Hepatocyte (in vitro differentiated cells): Measurements from ENCODE around the gene BUD23.

ENCODE experiments used
- CTCF ChIP-seq: fragments of 200-600 bp; sonication (generic); IDR thresholded peaks from 2 replicates; pipeline ENCODE4 v1.5.1; 2016; ENCODE audit warnings: antibody characterized with exemption, mild to moderate bottlenecking; ENCODE audit not compliant: poor library complexity
- EZH2 ChIP-seq: fragments of 200-600 bp; sonication (generic); IDR thresholded peaks from 2 replicates; pipeline ENCODE4 v1.6.1; 2016; ENCODE audit warnings: antibody characterized with exemption, mild to moderate bottlenecking, borderline replicate concordance
- EZH2phosphoT487 ChIP-seq: fragments of 200-600 bp; sonication (generic); IDR thresholded peaks from one replicate; pipeline ENCODE4 v1.6.1; 2018; ENCODE audit warnings: antibody characterized with exemption, mild to moderate bottlenecking, low read depth, moderate library complexity; ENCODE audit not compliant: unreplicated experiment, severe bottlenecking

DNA sequence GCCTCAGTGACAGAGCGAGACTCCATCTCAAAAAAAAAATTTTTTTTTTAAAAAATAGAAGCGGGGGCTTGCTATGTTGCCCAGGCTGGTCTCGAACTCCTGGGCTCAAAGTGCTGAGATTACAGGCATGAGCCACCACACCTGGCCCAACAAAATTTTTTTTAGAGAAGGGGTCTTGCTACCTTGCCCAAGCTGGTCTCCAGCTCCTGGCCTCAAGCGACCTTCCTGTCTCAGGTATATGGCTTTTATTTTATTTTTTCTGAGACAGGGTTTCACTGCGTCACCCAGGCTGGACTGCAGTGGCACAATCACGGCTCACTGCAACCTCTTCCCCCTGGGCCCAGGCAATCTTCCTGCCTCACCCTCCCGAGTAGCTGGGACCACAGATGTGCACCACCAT is 56.8 kb downstream of the BUD23 start:
- no peak for TF ChIP-seq EZH2phosphoT487
- no peak for TF ChIP-seq CTCF
- no peak for TF ChIP-seq EZH2
